ACC112 (cell line): ENCODE data around the gene CGREF1.

Source experiments
- H2AFZ ChIP-seq: fragments of 200-600 bp; sonication (generic); one replicate; pipeline ENCODE4 v1.6.0; 2017; ENCODE audit warnings: antibody characterized with exemption, low read length; ENCODE audit not compliant: unreplicated experiment
- H3K27ac ChIP-seq: fragments of 200-600 bp; sonication (generic); 2 replicates; pipeline ENCODE4 v1.5.1; 2014; ENCODE audit warnings: low read depth, mild to moderate bottlenecking, antibody characterized with exemption, low read length, moderate library complexity
- H3K27me3 ChIP-seq: fragments of 200-600 bp; sonication (generic); 2 replicates; pipeline ENCODE4 v1.6.1; 2014; ENCODE audit warnings: mild to moderate bottlenecking, antibody characterized with exemption, low read length, moderate library complexity, mixed read lengths; ENCODE audit not compliant: insufficient read depth
- H3K36me3 ChIP-seq: fragments of 200-600 bp; sonication (generic); 2 replicates; pipeline ENCODE4 v1.6.1; 2016; ENCODE audit warnings: mild to moderate bottlenecking, antibody characterized with exemption, low read length, moderate library complexity, mixed read lengths; ENCODE audit not compliant: insufficient read depth
- H3K4me1 ChIP-seq: fragments of 200-600 bp; sonication (generic); one replicate; pipeline ENCODE4 v1.6.1; 2016; ENCODE audit warnings: low read length, mixed read lengths; ENCODE audit not compliant: insufficient read depth, unreplicated experiment, control insufficient read depth
- H3K4me3 ChIP-seq: fragments of 200-600 bp; sonication (generic); 2 replicates; pipeline ENCODE4 v1.5.1; 2014; ENCODE audit warnings: mild to moderate bottlenecking, low read depth, low read length
- H3K79me2 ChIP-seq: fragments of 200-600 bp; sonication (generic); one replicate; pipeline ENCODE4 v1.6.0; 2016; ENCODE audit warnings: low read length; ENCODE audit not compliant: control insufficient read depth, unreplicated experiment, insufficient read depth

Gene CGREF1

DNA sequence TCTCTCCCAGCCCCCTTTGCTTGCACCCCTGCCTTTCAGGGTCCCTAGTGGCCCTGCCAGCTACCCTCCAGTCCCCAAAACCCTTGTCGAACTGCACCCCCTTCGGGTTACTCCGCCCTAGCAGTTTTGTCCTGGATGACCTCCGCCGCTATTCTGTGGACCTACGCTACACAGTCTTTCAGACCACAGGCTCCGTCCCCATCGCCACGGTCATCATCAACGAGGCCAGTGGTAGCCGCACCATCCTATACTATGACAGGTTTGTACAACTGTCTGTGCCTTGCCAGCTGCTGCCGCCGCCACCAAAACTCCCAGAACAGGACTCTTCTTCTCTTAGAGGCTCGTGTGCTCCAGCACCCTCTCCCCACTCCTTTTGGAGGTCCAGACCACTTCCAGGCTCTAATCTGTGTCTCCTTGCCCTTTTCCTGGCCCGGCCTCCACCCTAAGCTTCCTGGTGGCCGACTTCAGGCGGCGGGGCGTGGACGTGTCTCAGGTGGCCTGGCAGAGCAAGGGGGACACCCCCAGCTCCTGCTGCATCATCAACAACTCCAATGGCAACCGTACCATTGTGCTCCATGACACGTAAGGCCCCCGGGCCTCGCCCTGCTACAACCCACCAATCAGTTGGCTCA, 24.5 kb downstream of the CGREF1 start:
- Histone ChIP-seq H3K27me3 (no peaks in the 10 kb centered on the region), H3K4me1 (peaks cover 7% of the 10 kb centered on the region), H3K4me3 (no peak overlapping the region), H2AFZ (no peak overlapping the region), H3K36me3 (no peaks in the 10 kb centered on the region), H3K27ac (no peak overlapping the region), H3K79me2 (no peaks in the 10 kb centered on the region)

DNA sequence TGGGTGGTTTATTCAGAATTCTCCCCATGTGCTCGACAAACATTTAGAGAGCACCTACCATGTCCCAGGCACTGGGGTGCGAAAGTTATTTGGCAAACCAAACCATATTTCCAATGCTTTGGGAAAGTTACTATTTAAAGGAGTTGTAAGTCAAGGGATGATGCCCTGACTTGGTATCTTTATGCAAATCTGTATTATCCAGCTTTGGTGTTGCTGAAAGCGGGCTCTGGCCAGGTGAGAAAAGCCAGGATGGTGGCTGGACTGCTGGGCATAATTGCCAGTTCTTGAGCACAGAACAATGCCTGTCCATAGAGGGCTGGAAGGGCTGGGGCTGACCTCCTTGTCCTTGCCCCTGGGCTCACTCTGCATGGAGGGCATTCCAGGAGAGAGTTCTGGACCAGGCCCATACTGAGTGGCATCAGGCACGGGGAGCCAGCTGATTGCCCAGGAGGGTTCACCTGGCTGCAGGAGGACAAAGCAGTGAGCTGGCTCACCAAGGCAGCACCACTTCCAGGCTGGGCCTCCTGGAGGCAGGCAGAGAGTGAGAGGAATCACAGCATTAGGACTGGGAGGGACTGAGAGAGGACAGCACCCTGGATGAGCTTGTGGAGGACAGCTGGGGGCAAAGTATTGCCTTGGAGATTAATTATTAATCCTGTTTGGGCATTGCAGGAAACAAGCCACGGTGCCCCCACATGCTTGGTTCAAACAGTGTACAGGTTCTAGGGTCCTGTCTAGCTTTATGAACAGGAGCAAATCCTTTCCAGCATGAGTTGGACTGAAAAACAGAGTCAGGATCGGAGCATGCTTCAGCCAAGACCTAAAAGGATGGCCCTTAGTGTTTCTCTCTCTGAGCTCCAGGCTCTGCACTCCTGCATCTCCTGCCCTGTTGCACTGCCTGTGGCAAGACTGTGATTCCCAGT, 25.2 kb downstream of the CGREF1 start:
- Histone ChIP-seq H3K27me3 (no peaks in the 10 kb centered on the region), H3K27ac (no peak overlapping the region), H3K4me3 (no peak overlapping the region), H3K4me1 (peaks cover 7% of the 10 kb centered on the region), H3K36me3 (no peaks in the 10 kb centered on the region), H3K79me2 (no peaks in the 10 kb centered on the region), H2AFZ (no peak overlapping the region)

DNA sequence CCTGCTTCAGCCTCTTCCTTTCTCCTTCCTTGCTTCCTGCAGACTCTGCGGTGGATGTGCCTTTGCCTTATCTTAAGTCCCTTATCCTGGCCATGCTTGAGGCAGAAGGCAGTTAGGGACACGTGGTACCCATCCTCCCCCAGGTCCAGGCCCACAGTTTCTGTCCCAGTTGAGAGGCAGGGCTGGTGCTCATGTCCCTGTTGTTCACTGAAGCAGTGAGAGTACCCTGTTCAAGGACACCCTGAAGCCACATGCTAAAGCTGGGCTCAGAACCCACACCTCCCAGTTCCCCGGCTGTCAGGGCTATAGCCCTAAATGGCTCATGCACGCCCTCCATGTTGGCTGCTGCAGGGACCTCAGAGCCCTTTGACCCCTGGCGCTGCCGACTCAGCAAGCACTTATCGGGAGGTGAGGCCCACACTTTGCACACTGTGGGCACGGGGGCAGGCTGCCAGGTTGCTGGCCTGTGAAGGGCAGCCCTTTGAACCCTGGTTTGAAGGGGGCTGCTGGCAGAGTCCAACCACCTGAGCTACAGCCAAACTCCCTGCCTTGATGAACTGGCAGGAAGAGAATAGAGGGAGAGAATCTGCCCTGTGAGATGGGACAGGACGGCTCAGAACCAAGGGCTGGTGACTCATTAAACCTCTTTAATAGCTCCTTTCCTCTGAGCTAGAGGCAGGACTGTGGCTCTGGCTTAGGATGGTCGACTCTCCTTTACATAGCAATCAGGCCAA, 26.1 kb downstream of the CGREF1 start:
- no peak overlapping the region for H2AFZ ChIP-seq
- H3K79me2 ChIP-seq = no peaks in the 10 kb centered on the region
- no peak overlapping the region for H3K4me3 ChIP-seq
- no peaks in the 10 kb centered on the region for H3K27me3 ChIP-seq
- H3K4me1 ChIP-seq = peaks cover 7% of the 10 kb centered on the region
- no peaks in the 10 kb centered on the region for H3K36me3 ChIP-seq
- H3K27ac ChIP-seq = no peak overlapping the region

DNA sequence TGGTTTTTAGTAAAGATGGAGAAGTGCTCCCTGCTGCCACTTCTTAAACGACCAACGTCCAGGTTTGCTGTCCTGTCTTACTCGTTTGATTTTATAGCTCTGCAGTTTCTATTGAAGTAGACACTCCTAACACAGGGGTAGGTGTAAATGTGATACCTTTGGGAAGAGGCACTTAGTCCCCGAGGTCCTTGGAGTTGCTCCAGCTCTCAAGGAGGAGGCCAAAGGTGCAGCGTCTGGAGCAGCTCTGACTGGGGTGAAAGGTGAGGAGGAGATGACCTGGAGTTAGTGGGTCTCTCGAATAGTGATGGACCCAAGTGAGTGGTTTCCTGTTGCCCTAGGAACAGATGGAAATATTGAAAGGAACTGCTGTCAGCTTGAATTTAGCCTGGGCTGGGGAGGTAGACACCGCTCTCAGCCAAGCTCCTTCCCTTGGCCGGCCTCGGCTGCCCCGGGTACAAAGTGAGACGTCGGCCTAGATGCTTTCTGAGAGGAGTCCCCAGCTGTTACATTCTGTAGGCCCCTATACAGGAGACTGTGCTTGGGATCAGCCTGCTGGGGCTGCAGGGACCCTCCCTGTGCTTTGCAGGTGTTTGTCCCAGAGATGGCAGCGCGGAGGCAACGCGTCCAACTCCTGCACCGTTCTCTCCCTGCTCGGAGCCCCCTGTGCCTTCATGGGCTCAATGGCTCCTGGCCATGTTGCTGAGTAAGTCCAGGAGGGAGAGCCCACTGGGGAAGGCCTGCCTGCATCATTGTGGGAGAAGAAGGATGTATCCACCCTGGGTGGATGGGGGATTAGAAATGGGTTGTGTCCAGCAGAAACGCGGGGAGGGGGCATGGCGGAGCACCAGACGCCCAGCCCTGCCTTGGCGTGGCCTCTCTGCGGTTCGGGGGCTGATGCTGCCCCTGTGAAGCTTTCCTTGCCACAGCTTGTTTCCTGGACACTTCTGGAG, 26.9 kb downstream of the CGREF1 start:
- no peaks in the 10 kb centered on the region for H3K36me3 ChIP-seq
- H3K27me3 ChIP-seq = no peaks in the 10 kb centered on the region
- no peak overlapping the region for H3K4me3 ChIP-seq

DNA sequence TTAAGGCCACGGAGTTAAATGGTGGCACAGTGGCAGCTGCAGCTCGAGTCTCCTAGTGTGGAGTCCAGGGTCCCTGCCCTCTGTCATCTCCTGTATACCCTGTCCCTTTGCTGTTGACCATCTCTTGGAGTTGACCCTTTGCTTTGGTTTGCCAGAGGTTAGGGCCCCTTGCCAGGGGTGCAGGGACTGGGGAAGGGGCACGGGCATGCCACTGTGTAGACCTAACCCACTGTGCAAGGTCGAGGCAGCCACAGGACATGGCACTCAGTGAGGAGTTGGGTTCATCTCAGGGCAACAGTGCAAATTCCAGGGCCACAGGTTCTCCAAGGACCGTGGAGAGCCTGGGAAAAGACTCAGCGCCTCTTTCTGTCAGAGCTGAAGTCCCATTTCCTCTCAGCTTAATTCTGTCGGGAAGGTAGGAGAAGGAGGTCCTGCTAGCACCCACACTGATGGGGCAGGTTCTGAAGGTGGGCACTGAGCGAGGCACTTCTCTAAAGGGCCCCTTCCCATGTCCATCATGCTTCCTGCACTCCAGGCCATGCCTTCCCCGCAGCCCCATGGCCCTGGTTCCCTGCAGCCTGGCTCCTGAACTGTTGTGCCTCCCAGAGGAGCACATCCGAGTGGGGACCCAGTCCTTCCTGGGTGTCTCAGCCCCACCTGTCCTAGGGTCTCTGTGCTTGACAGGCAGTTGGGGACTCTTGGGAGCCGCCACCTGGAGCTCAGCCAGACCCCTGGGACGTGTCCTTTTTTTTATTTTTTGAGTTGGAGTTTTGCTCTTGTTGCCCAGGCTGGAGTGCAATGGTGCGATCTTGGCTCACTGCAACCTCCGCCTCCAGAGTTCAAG, 29.6 kb downstream of the CGREF1 start:
- H3K27me3 ChIP-seq = no peaks in the 10 kb centered on the region
- no peak overlapping the region for H3K27ac ChIP-seq
- no peak overlapping the region for H3K4me3 ChIP-seq
- H3K36me3 ChIP-seq = no peaks in the 10 kb centered on the region
- H2AFZ ChIP-seq = no peak overlapping the region
- no peaks in the 10 kb centered on the region for H3K4me1 ChIP-seq
- H3K79me2 ChIP-seq = no peaks in the 10 kb centered on the region

More for the DNA sequence above, 26.9 kb downstream of the CGREF1 start:
- no peak overlapping the region for H3K27ac ChIP-seq
- peaks cover 7% of the 10 kb centered on the region for H3K4me1 ChIP-seq
- H2AFZ ChIP-seq = no peak overlapping the region
- no peaks in the 10 kb centered on the region for H3K79me2 ChIP-seq

DNA sequence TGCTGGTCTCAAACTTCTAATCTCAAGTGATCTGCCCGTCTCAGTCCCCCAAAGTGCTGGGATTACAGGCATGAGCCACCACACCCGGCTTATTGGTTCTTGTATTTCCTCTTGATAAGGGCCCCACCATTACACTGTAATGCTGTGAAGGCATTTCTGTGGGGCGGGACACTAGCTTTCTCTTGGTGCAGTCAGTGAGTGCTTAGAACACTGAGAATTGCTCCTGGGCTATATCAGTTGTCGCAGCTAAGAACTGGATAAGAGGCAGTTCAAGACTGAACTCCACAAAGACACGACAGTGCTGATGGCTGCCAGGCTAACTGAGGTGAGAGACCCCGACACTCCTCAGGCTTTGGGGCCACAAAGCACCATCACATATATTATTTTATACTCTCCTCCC, 30.3 kb downstream of the CGREF1 start:
- H3K36me3 ChIP-seq = no peaks in the 10 kb centered on the region
- no peak overlapping the region for H2AFZ ChIP-seq
- no peak overlapping the region for H3K27ac ChIP-seq
- no peaks in the 10 kb centered on the region for H3K79me2 ChIP-seq
- no peaks in the 10 kb centered on the region for H3K27me3 ChIP-seq
- no peak overlapping the region for H3K4me3 ChIP-seq
- H3K4me1 ChIP-seq = no peaks in the 10 kb centered on the region

DNA sequence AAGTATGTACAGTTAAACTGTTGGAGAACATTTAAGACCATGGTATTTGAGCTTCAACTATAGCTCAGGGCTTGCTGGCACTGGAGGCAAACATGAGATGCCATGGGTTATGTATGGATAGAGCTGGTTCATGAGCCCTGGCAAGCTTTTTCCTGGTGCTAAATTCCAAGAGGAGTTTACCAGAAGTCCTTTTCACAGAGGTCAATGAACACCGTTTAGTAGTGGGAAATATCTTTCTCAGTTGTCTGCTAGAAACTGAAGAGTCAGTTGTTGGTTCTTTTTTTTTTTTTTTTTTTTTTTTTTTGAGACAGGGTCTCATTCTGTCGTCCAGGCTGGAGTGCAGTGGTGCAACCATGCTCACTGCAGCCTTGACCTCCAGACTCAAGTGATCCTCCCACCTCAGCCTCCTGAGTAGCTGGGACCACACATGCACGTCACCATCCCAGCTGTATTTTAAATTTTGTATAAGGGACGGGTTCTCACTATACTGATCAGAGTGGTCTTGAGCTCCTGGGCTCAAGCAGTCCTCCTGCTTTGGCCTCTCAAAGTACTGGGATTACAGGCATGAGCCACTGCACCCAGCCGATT, 31.0 kb downstream of the CGREF1 start:
- no peaks in the 10 kb centered on the region for H3K27me3 ChIP-seq
- no peaks in the 10 kb centered on the region for H3K79me2 ChIP-seq
- H2AFZ ChIP-seq = no peak overlapping the region
- no peak overlapping the region for H3K4me3 ChIP-seq
- H3K36me3 ChIP-seq = no peaks in the 10 kb centered on the region
- no peak overlapping the region for H3K27ac ChIP-seq
- no peaks in the 10 kb centered on the region for H3K4me1 ChIP-seq

DNA sequence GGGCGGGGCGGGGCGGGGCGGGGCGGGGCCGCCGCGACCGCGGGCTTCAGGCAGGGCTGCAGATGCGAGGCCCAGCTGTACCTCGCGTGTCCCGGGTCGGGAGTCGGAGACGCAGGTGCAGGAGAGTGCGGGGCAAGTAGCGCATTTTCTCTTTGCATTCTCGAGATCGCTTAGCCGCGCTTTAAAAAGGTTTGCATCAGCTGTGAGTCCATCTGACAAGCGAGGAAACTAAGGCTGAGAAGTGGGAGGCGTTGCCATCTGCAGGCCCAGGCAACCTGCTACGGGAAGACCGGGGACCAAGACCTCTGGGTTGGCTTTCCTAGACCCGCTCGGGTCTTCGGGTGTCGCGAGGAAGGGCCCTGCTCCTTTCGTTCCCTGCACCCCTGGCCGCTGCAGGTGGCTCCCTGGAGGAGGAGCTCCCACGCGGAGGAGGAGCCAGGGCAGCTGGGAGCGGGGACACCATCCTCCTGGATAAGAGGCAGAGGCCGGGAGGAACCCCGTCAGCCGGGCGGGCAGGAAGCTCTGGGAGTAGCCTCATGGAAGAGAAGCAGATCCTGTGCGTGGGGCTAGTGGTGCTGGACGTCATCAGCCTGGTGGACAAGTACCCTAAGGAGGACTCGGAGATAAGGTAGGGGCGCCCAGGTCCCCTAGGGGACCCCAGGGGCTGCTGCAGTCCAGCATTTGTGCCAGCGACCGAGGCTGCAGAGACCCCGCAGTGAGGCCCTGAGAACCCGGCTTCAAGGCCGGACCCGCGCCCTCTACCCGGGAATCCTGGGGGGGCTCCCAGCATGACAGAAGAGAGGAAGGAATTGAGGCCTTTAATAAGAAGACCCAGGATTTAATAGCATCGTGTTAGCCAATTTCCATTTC, 32.0 kb downstream of the CGREF1 start, which contains the start of gene KHK:
Gene KHK, plus strand, starts transcription at position 49 of the 870 bp plus-strand sequence. Its CDS starts 488 bp downstream, at position 537.
- Histone ChIP-seq H3K4me3 (peak within 1 kb of the TSS; percentile 94), H2AFZ (peak within 1 kb of the TSS; percentile 90), H3K4me1 (peaks cover under 1% of the 10 kb centered on the region), H3K79me2 (peaks cover 3% of the 10 kb centered on the region), H3K36me3 (no peaks in the 10 kb centered on the region), H3K27me3 (no peaks in the 10 kb centered on the region), H3K27ac (0 out of 2 replicates have a peak within 1 kb of the TSS, but pooled peaks have one; percentile 39)
